Measurements from ENCODE around the gene HYOU1. TPM values are rescaled to one million over a fixed set of nuclear protein-coding genes. Genes with fewer than 3 reads are reported as not detected.

Gene HYOU1
- total RNA-seq, 4 donors from 2014 or later: 46.4 to 131 (median 61.0) TPM

GRCh38 chr11:119000906-119001305 lies 56.1 kb downstream of the HYOU1 start:
- Histone ChIP-seq H3K27me3 (no peaks in the 10 kb centered on the region), H3K36me3 (peaks cover 0 to 29% (median 10%) of the 10 kb centered on the region in 4 donors), H3K27ac (no peak overlapping the region), H3K9me3 (no peaks in the 10 kb centered on the region), H3K4me3 (no peak overlapping the region), H3K4me1 (peaks cover 0 to 23% (median 16%) of the 10 kb centered on the region in 4 donors)
- in situ Hi-C loops (cut with MboI; ENCODE audit: low pct_ligation_motif_present in 1 of 4, low pct_unique_long_range_greater_than_20kb in 1 of 4, low sequenced_read_pairs in 3 of 4): no loop called here
- intact Hi-C loops (cut with DNase I; ENCODE audit: low total_unique reads): no loop called here
- WGBS, 2 donors (ENCODE audit: low coverage in 1 of 2): 40 to 68% methylated on average over 1 of the region's 1 CpG
- no peak for TF ChIP-seq EP300 (IDR thresholded peaks at IDR 0.05; ENCODE audit: low read depth)
- no peak for TF ChIP-seq POLR2A (IDR thresholded peaks at IDR 0.05)
- TF ChIP-seq CTCF (IDR thresholded peaks at IDR 0.05): no peak
- no peak for DNase-seq

- no peak for DNase-seq
- H3K27ac ChIP-seq: peak overlapping the region; percentile 82 to 91 (median 85)
- TF ChIP-seq POLR2A (IDR thresholded peaks at IDR 0.05): no peak
- TF ChIP-seq EP300 (IDR thresholded peaks at IDR 0.05; ENCODE audit: low read depth): no peak
- TF ChIP-seq POLR2AphosphoS5 (IDR thresholded peaks at IDR 0.05): no peak
- no peak for TF ChIP-seq CTCF (IDR thresholded peaks at IDR 0.05)
- in situ Hi-C loops (cut with MboI; ENCODE audit: low pct_ligation_motif_present in 1 of 4, low pct_unique_long_range_greater_than_20kb in 1 of 4, low sequenced_read_pairs in 3 of 4) (no loop called here), intact Hi-C loops (cut with DNase I; ENCODE audit: low total_unique reads) (no loop called here)
- no peaks in the 10 kb centered on the region for H3K9me3 ChIP-seq
- WGBS, 2 donors (ENCODE audit: low coverage in 1 of 2): 44 to 86% methylated on average over 1 to 6 of the region's 6 CpGs
- no peaks in the 10 kb centered on the region for H3K27me3 ChIP-seq
- H3K4me3 ChIP-seq: peak overlapping the region in 2 of 4 donors; percentile 73 to 82
- H3K36me3 ChIP-seq: peaks cover 0 to 17% (median 8%) of the 10 kb centered on the region in 4 donors
- peaks cover 0 to 23% (median 16%) of the 10 kb centered on the region in 4 donors for H3K4me1 ChIP-seq
Observed at GRCh38 chr11:118998822-118999221, 58.2 kb downstream of the HYOU1 start.

- TF ChIP-seq EP300 (IDR thresholded peaks at IDR 0.05; ENCODE audit: low read depth): no peak
- no peak for TF ChIP-seq CTCF (IDR thresholded peaks at IDR 0.05)
- TF ChIP-seq POLR2A (IDR thresholded peaks at IDR 0.05): no peak
- no peak for TF ChIP-seq POLR2AphosphoS5 (IDR thresholded peaks at IDR 0.05)
- H3K36me3 ChIP-seq: peaks cover 0 to 17% (median 8%) of the 10 kb centered on the region in 4 donors
- H3K27me3 ChIP-seq: no peaks in the 10 kb centered on the region
- intact Hi-C loops (cut with DNase I; ENCODE audit: low total_unique reads): no loop called here
- H3K9me3 ChIP-seq: no peaks in the 10 kb centered on the region
- peak overlapping the region; percentile 82 to 91 (median 85) for H3K27ac ChIP-seq
- in situ Hi-C loops (cut with MboI; ENCODE audit: low pct_ligation_motif_present in 1 of 4, low pct_unique_long_range_greater_than_20kb in 1 of 4, low sequenced_read_pairs in 3 of 4): no loop called here
- peak overlapping the region; percentile 44 to 82 (median 70) for H3K4me3 ChIP-seq
- 5% methylated on average over 18 of the region's 19 CpGs; no CpG with 5 or more reads in 1 of the 2 donors for WGBS, 2 donors (ENCODE audit: low coverage in 1 of 2)
- H3K4me1 ChIP-seq: peaks cover 0 to 23% (median 16%) of the 10 kb centered on the region in 4 donors
- DNase-seq: peak; percentile 26
Observed at GRCh38 chr11:118998388-118998717, 58.7 kb downstream of the HYOU1 start.

GRCh38 chr11:118997627-118998387 lies 59.2 kb downstream of the HYOU1 start, which contains the start of gene CENATAC:
Gene CENATAC, plus strand, starts transcription at chr11:118998138. Its CDS starts 60 bp downstream, at chr11:118998198.
- Histone ChIP-seq H3K27ac (peak within 1 kb of the TSS; percentile 82 to 91 (median 85)), H3K36me3 (peaks cover 0 to 17% (median 8%) of the 10 kb centered on the region in 4 donors), H3K9me3 (no peaks in the 10 kb centered on the region), H3K4me3 (peak within 1 kb of the TSS; percentile 44 to 82 (median 70)), H3K27me3 (no peaks in the 10 kb centered on the region), H3K4me1 (peaks cover 0 to 23% (median 16%) of the 10 kb centered on the region in 4 donors)
- 1% methylated on average over 44 of the region's 54 CpGs; no CpG with 5 or more reads in 1 of the 2 donors for WGBS, 2 donors (ENCODE audit: low coverage in 1 of 2)
- in situ Hi-C loops (cut with MboI; ENCODE audit: low pct_ligation_motif_present in 1 of 4, low pct_unique_long_range_greater_than_20kb in 1 of 4, low sequenced_read_pairs in 3 of 4): no loop called here
- TF ChIP-seq CTCF (IDR thresholded peaks at IDR 0.05): peak; percentile 5 to 34 (median 13)
- TF ChIP-seq EP300 (IDR thresholded peaks at IDR 0.05; ENCODE audit: low read depth): no peak
- TF ChIP-seq POLR2AphosphoS5 (IDR thresholded peaks at IDR 0.05): peak; percentile 75 to 95 (median 84)
- peak; percentile 70 for TF ChIP-seq POLR2A (IDR thresholded peaks at IDR 0.05)
- intact Hi-C loops (cut with DNase I; ENCODE audit: low total_unique reads): no loop called here
- DNase-seq: peak; percentile 97
